Fibroblast of peridontal ligament (primary cell): ENCODE measurements around the gene NHERF1.

Source experiments
- DNase-seq: peaks from one replicate; pipeline ENCODE4 v3.0.0-alpha.2; 2010; ENCODE audit errors: extremely low read depth

Gene NHERF1

GRCh38 chr17:74749279-74750038 lies 1.0 kb downstream of the NHERF1 start:
- no peak for DNase-seq

- no peak for DNase-seq
Observed at GRCh38 chr17:74750039-74750326, 1.6 kb downstream of the NHERF1 start.

- DNase-seq = no peak
Observed at GRCh38 chr17:74750327-74751069, 2.1 kb downstream of the NHERF1 start.

GRCh38 chr17:74752415-74752814 lies 4.0 kb downstream of the NHERF1 start:
- DNase-seq = no peak

DNA sequence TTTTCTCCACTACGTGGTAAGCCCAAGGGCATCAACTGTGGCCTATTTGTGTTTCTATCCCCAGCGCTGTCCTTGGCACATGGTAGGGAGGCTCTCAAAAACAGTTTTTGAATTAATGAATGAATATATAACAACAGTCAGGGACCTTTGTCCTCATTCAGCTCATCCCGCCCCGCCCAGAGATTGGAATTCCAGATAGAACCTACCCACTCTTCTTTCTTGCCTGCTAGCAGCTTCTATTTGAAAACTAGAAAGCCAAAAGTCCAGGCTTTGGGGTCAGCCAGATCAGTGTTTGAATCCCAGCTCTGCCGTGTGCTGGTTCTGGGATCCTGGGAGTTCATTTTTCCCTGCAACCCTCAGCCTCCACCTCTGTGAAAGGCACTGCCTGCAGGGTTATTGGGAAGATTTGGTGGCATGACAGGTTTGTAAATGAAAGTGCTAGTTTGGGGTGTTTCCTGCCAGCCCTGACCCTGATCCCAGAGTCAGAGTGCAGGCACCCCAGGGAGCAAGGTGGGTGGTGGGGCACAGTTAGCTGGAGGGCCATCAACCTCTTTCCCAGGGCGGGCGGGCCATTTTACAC lies 4.5 kb downstream of the NHERF1 start:
- DNase-seq = no peak

DNA sequence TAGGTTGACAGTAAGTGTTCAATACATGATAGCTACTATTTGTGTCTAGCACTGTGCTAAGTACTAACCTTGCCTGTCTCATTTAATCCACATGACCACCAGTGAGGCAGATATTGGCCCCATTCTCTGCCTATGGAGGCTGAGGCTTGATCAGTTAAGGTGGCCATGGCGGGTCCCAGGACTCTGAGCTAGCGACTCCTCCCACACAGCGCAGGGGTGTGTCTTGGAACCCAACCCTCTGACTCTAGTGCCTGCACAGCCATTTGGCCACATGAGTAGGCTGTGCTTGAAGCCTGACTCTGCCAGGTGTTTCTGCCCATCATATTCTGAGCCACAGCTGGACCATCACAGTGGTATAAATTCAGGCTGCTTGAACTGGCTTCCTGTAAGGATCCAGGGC lies 6.4 kb downstream of the NHERF1 start:
- DNase-seq = no peak

GRCh38 chr17:74755533-74755932 lies 7.1 kb downstream of the NHERF1 start:
- no peak for DNase-seq

DNA sequence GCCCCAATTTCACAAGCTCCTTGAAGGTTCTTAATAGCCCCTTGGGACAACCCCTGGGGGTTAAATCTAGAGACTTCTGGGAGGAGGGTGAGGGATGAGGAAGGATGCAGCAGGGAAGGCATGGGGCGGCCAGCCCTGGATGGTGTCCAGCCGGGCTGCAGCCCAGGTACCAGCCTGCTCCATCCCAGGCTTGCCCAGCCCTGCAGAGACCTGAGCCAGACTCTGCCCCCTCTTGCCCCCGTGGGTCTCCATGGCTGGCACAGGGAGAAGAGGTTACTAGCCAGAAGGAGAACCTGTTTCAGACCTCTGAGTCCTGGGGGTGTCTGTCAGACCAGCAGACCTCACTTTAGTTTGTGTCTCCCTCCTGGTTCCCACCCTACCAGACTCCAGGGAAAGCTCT lies 8.5 kb downstream of the NHERF1 start:
- DNase-seq = no peak

GRCh38 chr17:74757502-74757901 lies 9.1 kb downstream of the NHERF1 start:
- DNase-seq = no peak

DNA sequence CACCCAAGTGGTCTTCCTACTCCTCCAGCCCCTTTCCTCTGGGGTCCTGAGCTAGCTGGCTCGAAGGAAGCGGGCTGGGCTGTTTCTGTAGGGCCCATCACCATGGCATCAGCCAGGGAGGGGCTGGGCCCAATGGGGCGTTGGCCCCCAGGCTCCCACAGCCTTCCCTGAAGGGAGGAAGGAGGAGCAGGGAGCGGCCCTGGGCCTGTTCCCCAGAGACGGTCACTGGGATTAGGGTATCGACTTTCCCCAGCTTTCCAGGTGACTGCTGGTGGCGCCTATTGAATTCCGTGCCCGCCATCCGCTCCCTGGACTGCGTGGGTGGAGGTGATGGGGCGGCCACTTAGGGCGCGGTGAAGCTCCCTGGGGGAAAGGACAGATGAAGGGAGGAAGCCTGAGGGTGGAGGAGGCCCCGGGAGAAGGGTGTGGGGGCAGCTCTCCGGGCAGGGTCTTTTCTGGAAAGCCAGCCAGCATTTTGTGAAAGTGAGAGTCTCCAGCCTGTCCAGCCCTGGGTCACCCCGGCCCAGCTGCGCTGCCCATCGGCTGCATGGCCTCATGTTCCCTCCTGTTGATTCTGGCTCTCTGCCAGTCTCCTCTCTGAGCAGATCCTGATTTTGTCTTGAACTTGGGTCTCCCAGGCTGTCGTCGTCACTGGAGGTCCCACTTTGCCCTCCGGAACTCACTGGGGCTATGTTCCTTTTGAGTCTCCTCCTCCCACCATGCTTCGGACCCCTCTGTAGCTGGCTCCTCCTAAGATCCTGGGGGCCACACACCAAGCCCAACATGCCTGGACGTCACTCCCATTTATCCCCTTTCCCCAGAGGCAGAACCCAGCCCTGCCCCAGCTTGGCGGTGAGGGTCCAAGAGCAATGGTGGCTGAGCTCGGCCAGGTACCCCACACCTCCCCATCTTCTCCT lies 9.8 kb downstream of the NHERF1 start:
- DNase-seq = no peak

DNA sequence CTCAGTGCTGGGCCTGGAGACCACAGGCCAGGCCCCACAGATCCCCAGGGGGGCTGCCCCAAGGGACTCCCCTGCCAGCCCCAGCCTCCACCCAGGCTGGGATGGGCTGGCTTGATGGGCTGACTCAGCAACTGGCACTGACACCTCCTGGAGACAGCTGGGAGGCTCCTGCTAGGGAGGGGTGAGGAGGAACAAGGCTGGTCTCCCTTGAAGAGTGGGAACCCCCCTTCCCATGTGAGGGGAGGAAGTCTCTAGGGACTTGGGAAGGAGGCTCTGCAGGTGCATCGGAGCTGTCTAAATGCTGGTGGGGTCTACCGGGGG lies 10.4 kb downstream of the NHERF1 start:
- DNase-seq = peak; percentile 30

DNA sequence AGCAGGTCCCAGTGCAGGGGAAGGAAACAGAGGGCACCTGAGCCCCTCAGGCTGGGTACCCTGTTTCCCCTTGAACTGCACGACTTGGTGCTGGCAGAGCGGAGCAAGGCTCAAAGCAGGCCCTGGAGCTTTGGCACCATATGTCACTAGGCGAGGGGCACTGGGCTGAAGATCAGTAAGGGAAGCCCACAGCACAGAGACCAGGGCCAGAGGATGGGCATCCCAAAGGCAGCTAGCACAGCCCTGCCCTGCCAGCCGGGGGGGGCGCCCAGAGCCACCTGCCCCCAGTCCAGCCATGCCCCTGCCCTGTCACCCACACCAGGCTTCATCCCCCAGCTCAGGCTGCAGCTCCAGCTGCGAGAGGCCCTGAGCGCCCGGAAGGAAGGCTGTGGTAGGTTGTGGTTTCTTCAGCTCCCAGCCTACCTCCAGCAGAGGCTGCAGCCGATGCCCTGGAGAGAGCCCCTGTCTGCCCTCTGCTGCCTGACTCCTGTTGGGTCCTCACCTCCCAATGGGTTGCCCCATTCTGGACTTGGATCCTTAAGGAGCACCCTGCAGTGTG lies 10.9 kb downstream of the NHERF1 start:
- DNase-seq = no peak

DNA sequence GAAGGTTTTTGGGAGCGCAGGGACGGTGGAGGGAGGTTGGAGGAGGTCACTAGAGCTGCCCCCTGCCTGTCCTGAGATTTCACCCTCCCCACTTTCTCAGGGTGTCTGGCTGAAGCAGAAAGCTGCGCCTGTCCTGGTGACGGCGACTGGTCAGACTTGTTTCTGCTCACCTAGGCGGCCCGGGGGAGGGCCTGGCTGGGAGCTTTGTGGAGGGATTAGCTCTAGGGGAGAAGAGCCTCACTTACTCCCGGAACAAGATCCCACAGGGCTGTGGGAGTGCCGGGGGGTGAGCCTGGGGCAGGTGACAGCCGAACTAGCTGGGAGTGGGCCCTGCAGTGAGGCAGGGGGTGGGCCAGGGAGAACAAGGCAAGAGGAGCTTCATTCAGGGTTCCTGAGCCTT lies 11.5 kb downstream of the NHERF1 start:
- DNase-seq = no peak

- no peak for DNase-seq
Observed at GRCh38 chr17:74760404-74761105, 12.1 kb downstream of the NHERF1 start.

DNA sequence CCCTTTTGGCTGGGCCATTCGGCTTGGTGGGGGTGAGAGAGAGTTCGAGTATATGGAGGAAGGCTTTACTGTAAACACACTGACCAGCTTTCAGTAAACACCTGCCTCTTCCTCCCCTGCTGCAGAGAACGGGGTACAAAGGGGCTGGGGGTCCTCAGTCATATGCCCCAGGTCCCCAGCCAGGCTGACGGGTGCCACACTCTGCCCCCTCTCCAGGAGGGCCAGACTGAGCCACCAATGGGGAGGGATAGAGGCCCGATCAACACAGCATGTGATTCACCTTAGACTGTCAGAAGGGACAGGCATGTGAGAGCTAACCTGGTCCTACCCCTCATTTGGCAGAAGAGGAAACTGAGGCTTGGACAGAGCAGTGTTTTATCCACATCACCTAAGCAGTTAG lies 13.0 kb downstream of the NHERF1 start:
- DNase-seq = no peak

GRCh38 chr17:74761931-74762330 lies 13.5 kb downstream of the NHERF1 start:
- no peak for DNase-seq

DNA sequence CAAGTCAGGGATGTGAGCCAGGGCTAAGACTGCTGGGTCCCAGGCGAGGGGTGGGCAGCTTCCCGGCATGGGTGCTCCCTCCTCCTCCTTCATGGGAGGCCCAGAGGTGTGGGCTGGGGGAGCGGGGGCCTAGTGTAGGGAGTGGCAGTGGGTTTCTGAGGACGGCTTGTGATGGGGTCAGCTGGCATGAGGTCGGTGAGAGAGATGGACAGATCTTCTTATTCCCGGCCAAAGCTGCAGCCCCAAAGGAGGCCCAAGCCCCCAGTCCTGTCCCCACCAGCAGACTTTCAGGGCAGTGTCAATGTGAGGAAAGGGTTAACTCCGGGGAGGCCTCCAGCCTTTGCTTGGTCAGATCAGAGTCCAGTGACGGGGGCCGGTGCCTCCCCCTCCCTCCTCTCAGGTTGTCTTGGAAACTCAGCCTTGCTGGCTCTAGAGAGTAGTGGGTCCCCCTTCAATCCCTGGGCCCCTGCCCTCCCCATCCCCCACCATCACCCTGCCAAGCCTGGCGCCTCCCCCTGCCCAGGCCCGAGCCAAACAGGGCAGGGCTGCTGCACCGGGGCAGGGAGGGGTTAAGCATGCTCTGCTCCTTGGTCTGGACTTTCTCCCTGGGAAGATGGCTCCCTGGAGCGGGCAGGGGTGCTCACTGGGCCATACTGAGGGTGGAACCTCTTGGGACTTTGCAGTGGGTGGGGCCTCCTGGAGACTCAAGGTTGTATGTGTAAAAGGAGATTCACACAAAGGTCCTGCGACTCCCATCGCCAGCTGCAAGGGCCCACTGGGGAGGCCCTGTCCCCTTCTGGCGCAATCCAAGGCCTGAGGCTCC lies 15.3 kb downstream of the NHERF1 start:
- no peak for DNase-seq

- no peak for DNase-seq
Observed at GRCh38 chr17:74764751-74765286, 16.4 kb downstream of the NHERF1 start.

DNA sequence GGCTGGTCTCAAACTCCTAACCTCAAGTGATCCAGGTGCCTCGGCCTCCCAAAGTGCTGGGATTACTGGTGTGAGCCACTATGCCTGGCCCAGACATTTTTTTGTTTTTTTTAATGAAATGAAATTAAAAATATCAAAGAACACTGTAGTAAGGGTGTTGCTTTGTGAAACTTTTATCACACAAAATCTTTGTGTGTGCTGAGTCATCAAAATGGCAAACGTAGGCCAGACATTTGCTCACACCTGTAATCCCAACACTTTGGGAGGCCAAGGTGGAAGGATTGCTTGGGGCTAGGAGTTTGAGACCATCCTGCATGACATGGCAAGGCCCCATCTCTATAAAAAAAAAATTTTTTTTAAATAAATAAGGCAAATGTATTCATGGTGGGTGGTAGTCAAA lies 18.0 kb downstream of the NHERF1 start:
- DNase-seq = no peak

DNA sequence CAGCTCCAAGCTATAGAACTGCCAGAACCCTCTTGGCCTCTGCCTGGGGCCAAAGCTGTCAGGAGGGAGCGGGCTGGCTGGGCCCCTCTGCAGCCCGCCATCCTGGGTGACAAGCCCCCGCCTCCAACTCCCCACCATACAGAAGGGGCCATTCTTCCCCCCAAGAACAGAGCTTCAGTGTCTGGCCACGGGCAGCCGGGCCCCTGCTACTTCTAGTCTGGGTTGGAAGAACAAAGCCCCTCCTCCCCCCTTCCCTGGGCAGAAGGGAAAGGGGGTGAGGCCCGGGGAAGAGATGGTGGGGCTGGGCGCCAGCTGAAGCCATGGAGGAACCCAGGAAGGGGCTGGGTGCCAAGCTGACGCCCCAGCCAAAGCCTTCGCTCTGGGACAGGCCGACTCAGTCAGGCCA lies 18.7 kb downstream of the NHERF1 start:
- no peak for DNase-seq
